ENCODE results near the gene SLC26A11.
"Not testable (repeated sequence)": the region's sequence is repeated elsewhere in the genome, so short reads cannot be mapped to it uniquely, and the experiment has no call there.

Gene SLC26A11

DNA sequence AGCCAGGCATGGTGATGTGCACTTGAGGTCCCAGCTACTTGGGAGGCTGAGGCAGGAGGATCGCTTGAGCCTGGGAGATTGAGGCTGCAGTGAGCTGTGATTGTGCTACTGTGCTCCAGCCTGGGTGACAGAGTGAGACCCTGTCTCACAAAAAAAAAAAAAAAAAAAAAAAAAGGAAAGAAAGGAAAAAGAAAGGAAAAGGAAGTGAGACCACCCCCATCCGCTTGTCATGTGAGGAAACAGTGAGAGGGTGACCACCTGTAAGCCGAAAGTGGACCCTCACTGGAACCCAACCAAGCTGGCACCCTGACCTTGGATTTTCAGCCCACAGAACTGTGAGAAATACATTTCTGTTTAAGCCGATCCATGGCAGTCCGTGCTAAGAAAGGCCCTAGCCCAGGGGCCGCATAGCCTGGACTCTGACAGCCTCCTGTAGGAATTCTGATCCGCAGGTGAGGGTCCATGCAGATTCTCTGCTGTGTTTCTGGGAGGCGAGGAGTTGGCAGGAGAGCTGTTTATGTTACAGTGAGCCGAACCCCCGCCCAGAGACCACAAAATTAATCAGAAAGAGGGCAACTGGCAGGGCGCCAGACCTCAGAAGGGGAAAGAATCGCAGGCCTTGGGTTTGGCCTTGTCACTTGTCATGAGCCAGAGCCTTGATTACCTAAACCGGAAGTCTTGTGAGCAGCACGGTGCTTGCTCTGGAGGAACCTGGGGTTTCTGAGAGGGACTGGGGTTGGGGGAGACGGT lies 1.0 kb upstream of the SLC26A11 start:
- peak; percentile 86 for DNase-seq (ENCODE audit: low read depth)

GRCh38 chr17:80219763-80220053 lies 519 bp upstream of the SLC26A11 start:
- no peak for DNase-seq (ENCODE audit: low read depth)

DNA sequence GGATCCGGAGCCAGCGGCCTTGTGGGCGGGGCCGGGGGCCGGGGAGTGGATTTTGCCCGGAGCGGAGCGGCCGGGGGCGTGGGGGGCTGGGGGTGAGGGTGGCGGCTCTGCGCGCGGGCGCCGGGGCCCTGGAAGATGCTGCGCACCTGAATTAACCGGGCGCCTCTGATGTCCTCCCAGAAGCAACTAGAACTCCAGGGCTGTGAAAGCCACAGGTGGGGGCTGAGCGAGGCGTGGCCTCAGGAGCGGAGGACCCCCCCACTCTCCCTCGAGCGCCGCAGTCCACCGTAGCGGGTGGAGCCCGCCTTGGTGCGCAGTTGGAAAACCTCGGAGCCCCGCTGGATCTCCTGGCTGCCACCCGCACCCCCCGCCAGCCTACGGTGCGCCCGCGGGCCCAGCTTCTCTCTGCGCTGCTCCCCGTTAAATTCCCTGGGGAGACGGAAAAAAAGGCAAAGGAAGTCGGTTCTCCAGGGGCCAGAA lies 549 bp downstream of the SLC26A11 start:
- no peak for DNase-seq (ENCODE audit: low read depth)

DNA sequence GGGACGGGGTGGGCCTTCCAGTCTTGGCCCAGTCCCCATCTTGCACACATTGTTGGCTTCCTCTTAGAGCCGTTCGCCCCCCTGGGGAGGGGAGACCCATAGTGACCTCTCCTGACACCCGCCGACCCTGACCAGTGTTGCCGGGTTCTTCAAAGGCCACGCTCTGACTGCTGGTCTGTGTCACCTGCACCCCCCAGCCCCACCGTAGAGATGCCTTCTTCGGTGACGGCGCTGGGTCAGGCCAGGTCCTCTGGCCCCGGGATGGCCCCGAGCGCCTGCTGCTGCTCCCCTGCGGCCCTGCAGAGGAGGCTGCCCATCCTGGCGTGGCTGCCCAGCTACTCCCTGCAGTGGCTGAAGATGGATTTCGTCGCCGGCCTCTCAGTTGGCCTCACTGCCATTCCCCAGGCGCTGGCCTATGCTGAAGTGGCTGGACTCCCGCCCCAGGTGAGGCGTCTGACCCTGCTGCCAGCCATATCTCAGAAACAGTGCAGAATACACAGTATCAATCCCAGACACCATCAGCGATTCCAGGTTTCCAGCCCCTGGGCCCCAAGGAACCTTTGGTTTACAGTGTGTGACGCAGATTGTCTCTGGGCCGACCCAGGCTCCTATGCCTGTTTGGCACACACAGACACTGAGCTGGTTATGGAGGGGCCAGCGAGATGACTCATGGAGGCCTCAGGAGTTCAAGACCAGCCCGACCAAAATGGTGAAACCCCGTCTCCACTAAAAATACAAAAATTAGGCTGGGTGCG lies 1.3 kb downstream of the SLC26A11 start:
- no peak for DNase-seq (ENCODE audit: low read depth)

- DNase-seq (ENCODE audit: low read depth), result no peak
These were observed 2.3 kb downstream of the SLC26A11 start for GRCh38 chr17:80222376-80223141.

- no peak for DNase-seq (ENCODE audit: low read depth)
These were observed 3.1 kb downstream of the SLC26A11 start for GRCh38 chr17:80223142-80223815.

DNA sequence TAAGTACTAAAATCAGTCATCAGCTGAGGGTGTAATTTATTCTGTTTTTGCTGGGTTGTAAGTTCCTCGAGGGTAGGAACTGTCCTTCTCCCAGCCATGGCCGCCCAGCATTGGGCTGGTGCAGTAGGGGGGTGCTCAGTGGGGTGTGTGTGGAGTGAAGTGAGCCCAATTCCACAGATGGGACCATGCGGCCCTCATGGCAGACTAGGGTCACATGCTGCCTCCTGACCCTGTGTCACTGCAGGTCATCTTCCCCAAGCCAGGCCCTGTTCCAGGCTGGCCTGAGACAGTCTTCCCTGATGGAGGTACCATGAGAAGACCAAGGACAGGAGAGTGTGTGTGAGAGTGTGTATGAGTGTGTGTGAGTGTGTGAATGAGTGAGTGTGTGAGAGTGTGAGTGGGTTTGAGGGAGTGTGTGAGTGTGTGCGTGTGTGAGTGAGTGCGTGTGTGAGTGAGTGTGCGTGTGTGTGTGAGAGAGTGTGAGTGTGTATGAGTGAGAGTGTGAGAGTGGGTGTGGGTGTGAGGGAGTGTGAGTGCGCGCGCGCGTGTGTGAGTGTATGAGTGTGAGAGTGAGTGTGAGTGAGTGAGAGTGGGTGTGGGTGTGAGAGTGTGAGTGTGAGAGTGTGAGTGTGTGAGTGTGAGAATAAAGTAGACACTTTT lies 3.7 kb downstream of the SLC26A11 start:
- no peak for DNase-seq (ENCODE audit: low read depth)

DNA sequence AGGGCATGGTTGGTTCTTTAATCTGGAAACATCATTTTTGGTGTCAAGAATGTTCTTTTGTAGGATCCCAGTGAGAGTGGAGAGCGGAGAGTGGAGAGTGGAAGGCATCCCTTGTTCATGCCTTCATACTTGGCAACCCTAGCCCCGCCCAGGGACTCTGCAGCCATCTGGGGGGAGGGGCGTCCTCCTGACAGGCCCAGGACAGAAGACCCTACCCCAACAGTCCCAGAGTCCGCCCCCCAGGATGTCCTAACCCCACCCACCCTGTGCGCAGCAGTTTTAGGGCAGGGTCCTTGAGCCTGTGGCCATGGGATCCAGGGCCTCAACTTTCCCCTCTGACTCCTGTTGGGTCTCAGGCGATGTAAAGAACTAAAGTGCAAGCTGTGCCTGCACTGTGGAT lies 4.5 kb downstream of the SLC26A11 start:
- DNase-seq (ENCODE audit: low read depth), result no peak

GRCh38 chr17:80225230-80225629 lies 5.0 kb downstream of the SLC26A11 start:
- no peak for DNase-seq (ENCODE audit: low read depth)

DNA sequence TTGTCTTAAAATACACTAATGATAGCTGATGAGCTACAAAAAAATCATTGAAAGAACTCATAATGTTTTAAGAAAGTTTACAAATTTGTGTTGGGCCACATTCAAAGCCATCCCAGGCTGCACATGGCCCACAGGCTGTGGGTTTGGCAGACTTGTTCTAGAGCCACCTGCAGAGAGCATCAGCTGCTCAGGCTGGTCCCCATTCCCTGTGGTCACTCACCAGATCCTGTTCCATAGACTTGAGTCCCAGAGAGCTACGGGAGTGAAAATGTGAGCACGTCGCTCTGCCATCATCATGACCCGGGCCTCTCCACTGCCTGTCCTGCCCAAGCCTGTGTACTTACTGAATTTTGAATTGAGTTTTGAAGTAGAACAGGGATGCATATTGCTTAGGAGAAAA lies 6.9 kb downstream of the SLC26A11 start:
- DNase-seq (ENCODE audit: low read depth), result no peak

DNA sequence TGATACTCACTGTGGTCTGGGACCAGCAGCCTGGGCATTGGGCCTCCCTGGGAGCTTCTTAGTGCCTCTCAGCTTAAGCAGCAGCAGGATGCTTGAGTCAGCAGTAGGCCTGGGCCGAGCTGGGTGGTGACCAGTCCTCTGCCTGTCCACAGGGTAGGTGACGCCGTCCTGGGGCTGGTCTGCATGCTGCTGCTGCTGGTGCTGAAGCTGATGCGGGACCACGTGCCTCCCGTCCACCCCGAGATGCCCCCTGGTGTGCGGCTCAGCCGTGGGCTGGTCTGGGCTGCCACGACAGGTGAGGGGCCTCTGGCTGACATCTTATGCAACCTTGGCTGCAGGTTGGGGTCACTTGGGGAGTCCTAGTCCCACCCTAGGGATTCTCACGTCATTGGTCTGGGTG lies 7.4 kb downstream of the SLC26A11 start:
- no peak for DNase-seq (ENCODE audit: low read depth)

- no peak for DNase-seq (ENCODE audit: low read depth)
These were observed 8.2 kb downstream of the SLC26A11 start for GRCh38 chr17:80228477-80228876.

- DNase-seq (ENCODE audit: low read depth), result no peak
These were observed 8.8 kb downstream of the SLC26A11 start for GRCh38 chr17:80229011-80229410.

GRCh38 chr17:80232438-80232837 lies 12.2 kb downstream of the SLC26A11 start:
- no peak for DNase-seq (ENCODE audit: low read depth)

DNA sequence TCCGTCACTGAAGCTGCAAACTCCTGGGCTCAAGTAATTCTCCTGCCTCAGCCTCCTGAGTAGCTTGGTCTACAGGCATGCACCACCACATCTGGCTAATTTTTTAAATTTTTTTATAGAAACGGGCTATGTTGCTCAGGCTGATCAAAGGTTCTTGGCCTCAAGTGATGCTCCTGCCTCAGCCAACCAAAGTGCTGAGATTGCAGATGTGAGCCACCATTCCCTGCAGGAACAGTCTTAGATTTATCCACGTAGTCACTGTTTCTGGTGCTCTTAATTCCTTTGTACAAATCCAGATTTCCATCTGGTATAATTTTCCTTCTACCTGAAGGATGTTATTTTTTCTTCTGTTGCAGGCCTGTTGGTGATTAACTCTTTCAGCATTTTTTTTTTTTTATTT lies 13.0 kb downstream of the SLC26A11 start:
- DNase-seq (ENCODE audit: low read depth), result no peak

GRCh38 chr17:80236911-80237310 lies 16.7 kb downstream of the SLC26A11 start:
- no peak for DNase-seq (ENCODE audit: low read depth)

DNA sequence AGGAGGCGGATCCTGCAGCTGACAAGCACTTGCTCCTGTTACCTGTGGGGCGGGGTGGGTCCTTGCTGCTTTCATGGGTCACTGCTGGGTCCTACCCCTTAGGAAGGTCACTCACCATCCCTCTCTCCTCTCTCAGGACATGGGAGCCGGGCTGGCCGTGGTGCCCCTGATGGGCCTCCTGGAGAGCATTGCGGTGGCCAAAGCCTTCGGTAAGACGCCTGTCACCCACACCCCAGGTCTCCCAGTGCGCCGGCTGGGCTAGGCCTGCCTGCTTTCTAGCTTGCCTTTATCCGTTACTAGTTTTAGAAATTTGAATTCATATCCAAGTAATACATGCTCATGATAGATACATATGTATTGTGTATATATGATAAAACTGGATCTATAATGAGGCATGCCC lies 17.2 kb downstream of the SLC26A11 start:
- DNase-seq (ENCODE audit: low read depth), result no peak

- no peak for DNase-seq (ENCODE audit: low read depth)
These were observed 22.3 kb downstream of the SLC26A11 start for GRCh38 chr17:80242505-80242904.

DNA sequence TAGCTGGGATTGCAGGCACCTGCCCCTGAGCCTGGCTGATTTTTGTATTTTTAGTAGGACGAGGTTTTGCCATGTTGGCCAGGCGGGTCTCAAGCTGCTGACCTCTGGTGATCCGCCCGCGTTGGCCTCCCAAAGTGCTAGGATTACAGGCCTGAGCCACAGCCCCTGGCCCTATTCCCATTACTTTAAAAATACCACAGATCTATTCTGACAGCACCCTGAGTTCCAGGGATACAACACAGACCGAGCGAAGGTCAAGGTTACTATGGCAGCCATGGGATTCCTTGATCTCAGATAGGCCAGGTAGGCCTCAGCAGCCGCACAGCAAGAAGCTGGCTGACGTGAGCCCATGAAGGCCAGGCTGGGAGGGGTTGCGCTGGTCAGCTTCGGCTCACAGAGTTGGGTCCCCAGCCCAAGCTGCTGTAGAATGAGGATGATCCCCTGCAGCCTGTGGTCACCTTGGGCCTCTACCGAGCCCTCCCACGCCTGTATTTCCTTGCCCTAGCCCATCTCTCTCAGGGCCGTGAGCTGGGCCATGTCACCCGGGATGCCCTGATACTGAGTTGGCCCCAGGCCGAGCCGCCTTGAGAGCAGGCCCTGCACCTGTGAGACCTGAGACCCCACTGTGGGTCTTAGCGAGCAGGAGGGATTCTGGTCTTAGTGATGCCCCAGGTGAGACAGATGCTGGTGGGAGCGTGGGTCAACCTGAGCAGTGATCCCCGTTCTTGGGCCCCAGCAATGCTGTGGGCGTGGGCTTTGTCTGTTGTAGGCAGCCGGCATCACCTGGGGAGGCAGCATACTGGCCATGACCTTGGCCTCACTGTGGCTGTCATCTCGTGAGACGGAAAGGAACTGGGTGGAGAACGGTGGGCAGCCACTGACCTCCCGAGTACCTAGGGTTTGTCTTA lies 23.6 kb downstream of the SLC26A11 start:
- no peak for DNase-seq (ENCODE audit: low read depth)

GRCh38 chr17:80244448-80244847 lies 24.2 kb downstream of the SLC26A11 start:
- DNase-seq (ENCODE audit: low read depth), result not testable (repeated sequence)

All from CMK (cell line).